Right lobe of liver (tissue), 4 donors: ENCODE data around the gene POU3F3.

Experiments
- POLR2A ChIP-seq: fragments of 450-650 bp; IDR thresholded peaks from one replicate; pipeline ENCODE4 v1.6.1; 2017; ENCODE audit warnings: antibody characterized with exemption, mild to moderate bottlenecking
- TF ChIP-seq, protein P1 (sequence below), 4 donors: fragments of 200-600 bp in 3 of 4; fragments of 450-650 bp in 1 of 4; IDR thresholded peaks; one replicate each; pipeline versions ENCODE4 v1.5.1 to v1.8.0; 2016 to 2022; ENCODE audit warnings: antibody characterized with exemption in 4 of 4, mild to moderate bottlenecking in 2 of 4
- donor health status: DM: no; HTN: no; CAD: no.
- donor health status: DM: no; HTN: no; CAD: no.
- donor health status: DM: no; HTN: yes; CAD: no.

GRCh38 chr2:104846786-104847585 is 6.9 kb upstream of the POU3F3 start:
- TF ChIP-seq, protein P1, sequence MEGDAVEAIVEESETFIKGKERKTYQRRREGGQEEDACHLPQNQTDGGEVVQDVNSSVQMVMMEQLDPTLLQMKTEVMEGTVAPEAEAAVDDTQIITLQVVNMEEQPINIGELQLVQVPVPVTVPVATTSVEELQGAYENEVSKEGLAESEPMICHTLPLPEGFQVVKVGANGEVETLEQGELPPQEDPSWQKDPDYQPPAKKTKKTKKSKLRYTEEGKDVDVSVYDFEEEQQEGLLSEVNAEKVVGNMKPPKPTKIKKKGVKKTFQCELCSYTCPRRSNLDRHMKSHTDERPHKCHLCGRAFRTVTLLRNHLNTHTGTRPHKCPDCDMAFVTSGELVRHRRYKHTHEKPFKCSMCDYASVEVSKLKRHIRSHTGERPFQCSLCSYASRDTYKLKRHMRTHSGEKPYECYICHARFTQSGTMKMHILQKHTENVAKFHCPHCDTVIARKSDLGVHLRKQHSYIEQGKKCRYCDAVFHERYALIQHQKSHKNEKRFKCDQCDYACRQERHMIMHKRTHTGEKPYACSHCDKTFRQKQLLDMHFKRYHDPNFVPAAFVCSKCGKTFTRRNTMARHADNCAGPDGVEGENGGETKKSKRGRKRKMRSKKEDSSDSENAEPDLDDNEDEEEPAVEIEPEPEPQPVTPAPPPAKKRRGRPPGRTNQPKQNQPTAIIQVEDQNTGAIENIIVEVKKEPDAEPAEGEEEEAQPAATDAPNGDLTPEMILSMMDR (IDR thresholded peaks at IDR 0.05) = no peak
- no peak for TF ChIP-seq POLR2A
